Measurements from ENCODE around the gene IP6K1.
"Not testable (repeated sequence)": the region's sequence is repeated elsewhere in the genome, so short reads cannot be mapped to it uniquely, and the experiment has no call there.

The IP6K1 gene

DNA sequence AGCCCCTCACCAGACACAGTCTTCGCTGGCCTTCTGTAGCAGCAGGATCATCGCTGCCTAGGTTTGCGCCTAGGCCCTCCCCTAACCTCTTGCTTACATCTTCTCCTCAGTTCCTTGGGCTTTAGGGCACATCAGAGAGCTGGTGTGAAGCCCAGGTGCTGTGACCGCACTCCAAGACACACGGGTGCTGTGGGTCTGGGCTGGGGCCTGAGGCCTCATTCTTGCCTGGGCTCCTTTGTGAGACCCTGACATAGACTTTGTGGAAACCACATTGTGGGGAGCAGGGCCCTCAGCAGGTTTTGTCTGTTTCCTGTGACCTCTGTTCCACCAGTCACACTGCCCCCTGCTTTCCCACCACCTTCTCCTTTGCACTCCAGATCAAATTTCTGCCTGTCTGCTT lies 74.9 kb downstream of the IP6K1 start:
- DNase-seq (ENCODE audit: low spot score), result no peak

DNA sequence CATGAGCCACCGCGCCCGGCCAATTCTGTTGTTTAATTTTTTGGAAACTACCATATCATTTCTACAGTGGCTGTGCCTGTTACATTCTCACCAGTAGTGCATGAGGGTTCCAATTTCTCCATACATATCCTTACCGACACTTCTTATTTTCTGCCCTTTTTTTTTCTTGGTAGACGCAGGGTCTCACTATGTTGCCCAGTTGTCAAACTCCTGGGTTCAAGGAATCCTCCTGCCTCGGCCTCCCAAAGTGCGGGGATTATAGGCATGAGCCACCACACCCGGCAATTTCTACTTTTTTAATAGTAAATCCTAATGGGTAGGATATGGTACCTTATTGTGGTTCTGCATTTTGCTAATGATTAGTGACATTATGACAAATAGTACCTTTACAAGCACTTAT lies 76.5 kb downstream of the IP6K1 start:
- no peak for DNase-seq (ENCODE audit: low spot score)

DNA sequence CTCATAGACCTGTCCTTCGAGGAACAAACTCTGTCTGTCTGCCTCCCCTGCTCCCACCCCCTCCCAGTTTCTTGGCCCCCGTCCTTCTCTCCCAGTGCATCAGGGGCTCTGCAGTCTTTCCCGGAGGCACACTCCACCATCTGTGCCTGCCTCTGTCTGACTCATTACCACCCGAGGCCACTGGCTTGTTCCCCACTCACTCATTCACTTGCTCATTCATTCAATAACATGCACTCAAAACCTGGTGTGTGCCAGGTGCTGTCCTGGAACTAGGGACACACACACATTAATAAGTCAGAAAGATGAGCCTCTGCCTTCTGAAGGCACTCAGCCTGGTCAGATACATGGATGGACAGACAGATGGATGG lies 79.2 kb downstream of the IP6K1 start:
- DNase-seq (ENCODE audit: low spot score), result no peak

DNA sequence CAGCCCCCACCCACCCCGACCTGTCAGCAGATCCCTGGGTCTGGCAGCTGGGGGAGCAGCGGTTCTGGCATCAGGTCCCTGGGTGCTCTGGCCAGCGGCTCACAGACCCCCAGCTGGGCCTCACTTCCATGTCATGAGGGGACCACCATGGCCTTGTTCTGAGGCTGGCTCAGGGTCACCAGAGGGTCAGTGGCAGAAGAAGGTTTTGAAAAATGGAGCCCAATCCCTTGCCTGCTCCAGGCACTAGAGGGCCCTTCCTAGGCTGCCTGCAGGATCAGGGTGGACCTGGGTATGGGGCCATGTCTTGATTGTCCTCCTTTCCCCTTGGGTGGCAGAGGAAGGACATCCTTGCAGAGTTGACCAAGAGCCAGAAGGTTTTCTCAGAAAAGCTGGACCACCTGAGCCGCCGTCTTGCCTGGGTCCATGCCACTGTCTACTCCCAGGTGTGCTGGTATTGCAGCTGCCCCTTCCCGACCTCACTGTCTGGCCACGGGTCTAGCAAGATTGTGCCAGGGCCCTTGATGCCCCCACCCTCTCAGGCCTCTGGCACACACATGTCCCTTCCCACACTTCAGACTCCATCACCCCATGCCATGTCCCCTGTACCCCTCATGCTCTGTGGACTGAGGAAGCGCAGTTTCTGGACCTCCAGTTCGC lies 79.8 kb downstream of the IP6K1 start:
- no peak for DNase-seq (ENCODE audit: low spot score)

DNA sequence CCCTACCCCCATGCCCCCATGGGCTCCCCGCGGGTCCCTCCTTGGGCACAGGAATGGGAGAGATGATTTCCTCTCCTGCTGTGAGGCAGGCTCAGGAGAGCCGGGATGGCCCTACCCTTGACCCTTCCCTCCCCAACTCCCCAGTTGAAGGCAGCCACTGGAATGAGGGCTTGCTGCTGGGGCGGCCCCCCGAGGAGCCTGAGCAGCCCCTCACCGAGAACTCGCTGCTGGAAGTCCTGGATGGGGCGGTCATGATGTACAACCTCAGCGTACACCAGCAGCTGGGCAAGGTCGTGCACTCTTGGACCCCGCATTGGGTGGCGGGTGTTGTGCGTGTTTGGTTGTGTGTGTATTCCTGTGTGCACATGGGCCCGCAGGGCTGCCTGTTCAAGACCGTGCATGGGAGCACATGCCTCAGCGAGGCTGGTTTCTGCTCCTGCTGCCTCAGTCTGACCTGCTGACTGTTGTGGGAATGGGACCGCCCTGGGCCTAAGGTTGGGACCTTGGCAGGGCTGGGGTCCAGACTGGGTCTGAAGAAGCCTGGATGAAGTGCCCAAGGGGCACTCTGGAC lies 80.9 kb downstream of the IP6K1 start:
- no peak for DNase-seq (ENCODE audit: low spot score)

DNA sequence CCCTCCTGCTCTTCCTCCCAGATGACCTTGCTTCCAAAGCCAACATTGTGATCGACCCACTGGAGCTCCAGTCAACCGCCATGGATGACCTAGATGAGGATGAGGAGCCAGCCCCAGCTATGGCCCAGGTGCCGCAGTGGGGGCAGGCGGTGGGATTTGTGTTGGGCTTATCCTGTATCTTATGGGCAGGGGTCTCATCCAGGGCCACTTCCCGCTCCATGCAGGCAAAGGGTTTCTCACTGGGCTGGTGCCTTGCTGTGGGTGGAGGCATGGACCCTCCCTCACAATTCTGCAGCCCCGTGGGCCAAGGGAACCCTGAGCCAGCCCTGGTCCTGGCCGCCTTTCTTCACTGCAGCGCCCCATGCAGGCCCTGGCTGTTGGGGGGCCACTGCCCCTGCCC lies 81.7 kb downstream of the IP6K1 start:
- no peak for DNase-seq (ENCODE audit: low spot score)

DNA sequence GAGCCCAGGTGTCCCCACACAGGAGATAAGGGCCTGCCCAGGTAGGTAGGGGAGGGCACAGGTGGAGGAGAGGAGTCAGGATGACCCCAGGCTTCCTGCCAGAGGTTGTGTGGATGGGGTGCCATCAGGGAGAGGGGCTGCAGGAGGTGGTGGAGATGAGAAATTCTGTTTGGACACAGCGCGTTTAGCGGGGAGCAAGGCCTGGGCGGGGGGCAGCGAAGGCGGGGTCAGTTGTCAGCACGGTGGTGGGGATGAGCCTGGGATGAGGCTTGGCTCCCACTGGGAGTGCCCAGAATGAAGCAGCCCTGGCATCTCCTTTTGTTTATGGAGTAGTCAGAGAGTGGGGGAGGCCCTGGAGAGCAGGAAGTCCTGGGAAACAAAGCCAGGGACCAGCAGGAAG lies 82.4 kb downstream of the IP6K1 start:
- DNase-seq (ENCODE audit: low spot score), result no peak

DNA sequence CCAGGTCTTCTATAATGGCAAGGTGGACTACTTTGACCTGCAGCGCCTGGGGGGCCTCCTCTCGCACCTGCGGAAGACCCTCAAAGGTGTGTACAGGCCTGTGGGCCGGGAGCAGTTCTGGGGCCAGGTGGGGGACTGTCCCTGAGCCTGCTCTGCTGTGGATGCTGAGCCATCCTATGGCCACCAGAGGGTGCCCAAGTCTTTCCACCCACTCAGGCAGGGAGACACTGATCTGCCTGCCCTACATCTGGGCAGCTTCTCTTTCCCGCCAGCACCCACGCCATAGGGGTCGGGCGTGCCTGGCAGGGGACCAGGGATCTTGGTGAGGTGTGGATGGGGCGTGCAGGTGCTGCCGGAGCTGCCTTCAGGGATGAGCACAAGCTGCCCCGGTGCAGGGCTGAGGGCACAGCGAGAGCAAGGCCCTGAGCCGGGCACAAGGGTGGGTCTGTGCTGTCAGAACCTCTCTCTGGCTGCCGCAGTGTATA lies 82.9 kb downstream of the IP6K1 start:
- DNase-seq (ENCODE audit: low spot score), result peak; percentile 81

DNA sequence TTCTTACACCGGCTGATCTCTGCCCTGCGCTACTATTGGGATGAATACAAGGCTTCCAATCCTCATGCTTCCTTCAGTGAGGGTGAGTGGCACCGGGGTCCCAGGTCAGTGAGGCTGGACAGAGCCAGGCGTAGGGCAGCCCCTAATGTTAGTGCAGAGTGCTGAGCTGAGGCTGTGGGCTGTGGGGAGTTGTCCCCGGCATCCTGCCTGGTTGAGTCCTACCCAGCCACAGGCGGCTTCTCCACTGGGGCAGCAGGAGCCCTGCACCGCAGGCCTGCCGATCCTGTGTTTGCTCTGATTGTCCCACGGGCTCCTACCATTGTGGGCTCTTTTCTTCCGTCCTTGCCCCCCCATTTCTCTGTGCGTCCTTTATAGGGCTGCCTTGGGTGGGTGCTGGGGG lies 83.7 kb downstream of the IP6K1 start:
- no peak for DNase-seq (ENCODE audit: low spot score)

DNA sequence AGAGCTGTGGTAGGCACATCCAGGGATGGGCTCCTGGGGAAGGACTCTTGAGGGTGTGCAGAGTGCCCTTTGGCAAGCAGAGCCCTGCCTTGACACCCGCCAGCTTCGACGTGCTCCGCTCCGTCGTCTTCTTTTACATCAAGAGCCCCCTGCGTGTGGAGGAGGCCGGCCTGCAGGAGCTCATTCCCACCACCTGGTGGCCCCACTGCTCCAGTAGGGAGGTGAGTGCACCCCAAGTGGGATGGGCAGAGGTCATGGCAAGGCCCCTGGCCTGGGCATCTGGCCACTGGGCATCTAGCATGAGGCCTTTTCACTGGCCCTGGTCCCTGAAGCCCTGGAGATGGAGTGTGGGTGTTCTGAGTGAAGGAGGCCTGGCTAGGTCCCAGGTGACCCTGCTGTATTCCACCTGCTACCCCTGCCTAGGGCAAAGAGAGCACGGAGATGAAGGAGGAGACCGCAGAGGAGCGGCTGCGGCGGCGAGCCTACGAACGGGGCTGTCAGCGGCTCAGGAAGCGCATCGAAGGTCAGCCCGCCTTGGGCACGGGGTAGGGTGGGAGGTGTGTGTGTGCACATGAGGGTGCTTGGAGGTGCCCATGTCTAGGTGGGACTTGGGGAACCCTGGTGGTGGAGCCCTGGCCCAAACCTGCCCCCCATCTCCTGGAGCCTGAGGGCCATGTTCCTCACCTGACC lies 84.8 kb downstream of the IP6K1 start:
- DNase-seq (ENCODE audit: low spot score), result no peak

DNA sequence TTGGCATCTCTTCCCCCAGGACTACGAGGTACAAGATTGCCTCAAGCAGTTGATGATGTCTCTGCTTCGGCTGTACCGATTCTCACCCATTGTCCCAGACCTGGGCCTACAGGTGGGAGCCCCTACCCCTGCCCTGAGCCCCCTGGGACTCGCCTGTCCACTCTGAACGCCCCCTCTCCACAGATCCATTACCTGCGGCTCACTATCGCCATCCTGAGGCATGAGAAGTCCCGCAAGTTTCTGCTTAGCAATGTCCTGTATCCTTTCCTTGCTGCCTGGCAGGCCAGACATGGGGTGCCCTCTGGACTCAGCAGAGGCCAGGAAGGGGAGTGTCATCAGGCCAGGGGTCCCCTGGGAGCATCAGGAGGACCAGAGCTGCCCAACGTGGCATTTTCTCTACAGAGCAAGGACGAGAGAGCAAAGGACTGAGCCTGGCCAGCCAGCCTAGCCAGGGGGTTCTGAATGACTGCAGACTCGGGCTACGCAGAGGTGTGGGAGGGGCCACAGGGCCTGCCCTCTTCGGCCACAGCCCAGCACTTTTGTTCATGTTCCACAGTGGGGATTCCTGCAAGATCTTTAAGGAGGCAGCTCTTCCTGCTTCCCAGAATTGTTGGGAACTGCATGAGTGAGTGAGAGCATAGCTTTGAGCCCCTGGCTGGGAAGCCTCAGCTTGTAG lies 85.8 kb downstream of the IP6K1 start:
- DNase-seq (ENCODE audit: low spot score), result no peak

DNA sequence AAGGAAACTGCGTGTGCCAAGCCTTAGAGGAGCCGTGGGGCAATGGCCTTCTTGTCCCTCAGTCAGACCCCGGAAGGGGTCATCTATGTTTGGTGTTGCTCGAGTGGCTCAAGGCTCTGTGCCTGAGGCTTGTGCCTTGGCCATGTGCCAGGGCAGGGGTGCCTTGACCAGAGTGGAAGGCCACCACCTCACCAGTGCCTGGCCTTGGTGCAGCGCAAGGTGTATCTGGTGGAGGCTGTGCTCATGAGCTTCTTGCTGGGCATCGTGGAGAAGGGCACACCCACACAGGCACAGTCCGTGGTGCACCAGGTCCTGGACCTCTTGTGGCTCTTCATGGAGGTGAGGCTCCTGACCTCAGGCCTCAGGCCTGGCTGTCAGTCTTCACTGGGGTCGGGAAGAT lies 86.3 kb downstream of the IP6K1 start:
- DNase-seq (ENCODE audit: low spot score), result no peak

DNA sequence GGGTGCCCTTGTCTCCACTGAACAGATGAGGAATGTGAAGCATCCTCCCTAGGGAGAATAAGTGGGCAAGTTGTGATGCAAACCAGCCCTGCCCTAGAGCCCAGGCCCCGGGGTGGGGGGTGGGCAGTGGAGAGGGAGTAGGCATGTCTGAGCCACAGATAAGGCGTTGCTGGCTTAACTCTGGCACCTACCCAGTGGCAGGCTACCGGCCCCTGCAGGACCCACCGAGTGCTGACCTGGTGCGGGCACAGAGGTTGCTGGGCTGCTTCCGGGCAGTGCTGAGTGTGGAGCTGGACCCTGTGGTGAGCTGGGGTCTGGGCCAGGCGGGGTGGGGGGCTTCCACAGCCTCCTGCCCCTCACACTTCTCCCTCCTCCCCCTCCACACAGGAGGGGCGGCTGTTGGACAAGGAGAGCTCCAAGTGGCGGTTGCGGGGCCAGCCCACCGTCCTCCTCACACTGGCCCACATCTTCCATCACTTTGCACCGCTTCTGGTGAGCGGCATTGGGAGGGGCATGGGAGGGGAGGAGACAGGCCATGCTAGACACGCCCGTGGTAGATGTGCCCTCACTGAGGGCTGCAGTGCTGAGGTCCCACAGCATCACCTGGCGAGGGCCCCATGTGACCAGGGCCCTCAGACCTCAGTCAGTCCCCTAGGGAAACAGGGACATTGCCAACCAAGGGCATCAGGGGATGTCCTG lies 86.9 kb downstream of the IP6K1 start:
- DNase-seq (ENCODE audit: low spot score), result peak; percentile 31

DNA sequence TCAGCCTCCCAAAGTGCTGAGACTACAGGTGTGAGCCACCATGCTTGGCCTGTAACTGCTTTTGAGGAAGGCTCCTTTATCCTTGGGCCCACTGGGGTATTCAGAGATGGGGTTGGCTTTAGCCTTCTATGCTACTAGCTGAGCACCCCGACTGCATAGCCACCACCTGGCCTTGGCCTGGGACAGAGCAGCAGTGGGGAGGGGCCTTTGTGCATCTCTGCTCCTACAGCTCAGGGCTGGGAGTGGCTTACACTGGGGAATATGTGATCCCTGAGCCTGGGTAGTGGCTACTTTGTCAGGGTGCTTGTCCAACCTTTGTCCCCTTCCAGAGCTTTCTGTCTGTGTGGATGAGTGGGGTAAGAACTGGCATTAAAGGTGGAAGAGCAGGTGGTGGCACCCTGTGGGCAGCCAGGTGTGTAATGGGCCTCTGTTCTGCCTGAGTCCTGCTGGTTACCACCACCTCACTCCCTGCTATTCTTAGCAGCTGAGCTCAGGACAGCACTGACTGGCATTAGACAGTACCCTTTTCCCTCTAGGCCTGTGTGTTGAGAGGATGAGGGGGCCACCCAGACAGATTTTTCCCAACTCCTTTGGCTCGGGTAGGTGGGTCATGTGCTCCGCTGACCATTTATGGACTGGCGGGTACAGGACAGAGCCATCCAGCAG lies 90.9 kb downstream of the IP6K1 start:
- not testable (repeated sequence) for DNase-seq (ENCODE audit: low spot score)

DNA sequence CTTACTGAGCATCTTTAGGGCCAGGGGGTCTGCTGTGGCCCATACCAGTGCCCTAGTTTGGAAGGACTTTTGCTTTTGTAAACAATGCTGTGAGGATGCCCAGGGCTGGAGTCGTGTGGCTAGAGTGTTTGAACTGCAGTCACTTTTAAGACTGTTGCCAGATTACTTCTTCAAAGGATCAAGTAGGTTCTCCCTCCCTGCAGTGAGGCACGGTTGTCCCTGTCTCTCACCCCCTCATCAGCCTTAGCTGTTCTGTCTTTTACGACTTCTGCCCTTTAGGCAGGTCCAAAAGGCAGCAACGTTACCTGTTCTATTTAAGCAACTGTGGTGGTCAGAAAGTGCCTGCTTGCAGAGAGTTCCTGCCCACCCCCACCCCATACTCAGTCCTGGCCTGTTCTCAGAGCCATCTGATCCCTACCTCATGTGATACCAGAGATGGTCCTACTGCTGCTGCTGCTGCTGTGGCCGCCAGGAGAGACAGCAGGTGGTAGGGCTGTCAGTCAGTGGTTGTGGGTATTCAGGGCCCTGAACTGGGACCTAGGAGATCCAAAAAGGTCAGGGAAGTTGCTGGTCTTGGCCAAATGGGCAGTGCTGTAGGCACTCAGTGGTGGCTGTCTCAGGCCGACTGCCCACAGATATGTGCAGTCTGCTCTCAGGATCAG lies 91.8 kb downstream of the IP6K1 start:
- not testable (repeated sequence) for DNase-seq (ENCODE audit: low spot score)

DNA sequence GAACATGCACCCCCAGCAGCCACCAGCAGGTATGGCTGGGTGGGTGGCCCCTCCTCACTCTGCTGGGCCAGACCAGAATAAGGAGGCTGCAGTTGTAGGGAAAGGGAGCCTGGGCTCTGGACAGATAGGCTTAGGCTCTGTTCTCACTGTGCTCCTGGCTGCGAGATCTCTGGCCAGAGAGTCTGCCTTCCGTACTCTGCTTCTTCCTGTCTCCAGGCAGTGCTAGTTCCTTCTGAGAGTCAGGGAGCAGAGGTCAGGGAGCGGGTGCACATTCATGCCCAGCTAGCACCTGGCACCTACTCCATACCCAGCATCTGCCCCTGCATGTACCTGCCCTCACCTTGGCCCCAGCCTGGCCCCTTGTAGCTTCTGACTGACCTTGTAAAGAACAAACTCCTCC lies 94.9 kb downstream of the IP6K1 start:
- DNase-seq (ENCODE audit: low spot score), result not testable (repeated sequence)

DNA sequence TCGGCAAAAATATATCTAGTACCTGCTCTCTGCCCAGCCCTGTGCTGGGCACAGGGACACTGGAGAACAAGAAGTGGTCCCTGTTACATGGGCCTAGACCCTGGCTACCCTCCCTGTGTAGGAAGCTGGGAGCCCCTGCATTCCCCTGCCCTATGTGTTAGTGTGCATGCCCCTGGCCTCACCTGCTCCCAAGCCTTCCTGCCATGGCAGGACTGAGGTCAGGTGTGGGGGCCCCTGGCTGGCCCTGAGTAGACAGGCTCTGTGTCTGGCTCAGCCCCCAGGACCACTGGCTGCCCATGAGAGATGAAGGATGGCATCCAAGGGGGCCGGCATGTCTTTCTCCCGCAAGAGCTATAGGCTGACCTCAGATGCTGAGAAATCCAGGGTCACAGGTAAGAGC lies 95.5 kb downstream of the IP6K1 start:
- not testable (repeated sequence) for DNase-seq (ENCODE audit: low spot score)

DNA sequence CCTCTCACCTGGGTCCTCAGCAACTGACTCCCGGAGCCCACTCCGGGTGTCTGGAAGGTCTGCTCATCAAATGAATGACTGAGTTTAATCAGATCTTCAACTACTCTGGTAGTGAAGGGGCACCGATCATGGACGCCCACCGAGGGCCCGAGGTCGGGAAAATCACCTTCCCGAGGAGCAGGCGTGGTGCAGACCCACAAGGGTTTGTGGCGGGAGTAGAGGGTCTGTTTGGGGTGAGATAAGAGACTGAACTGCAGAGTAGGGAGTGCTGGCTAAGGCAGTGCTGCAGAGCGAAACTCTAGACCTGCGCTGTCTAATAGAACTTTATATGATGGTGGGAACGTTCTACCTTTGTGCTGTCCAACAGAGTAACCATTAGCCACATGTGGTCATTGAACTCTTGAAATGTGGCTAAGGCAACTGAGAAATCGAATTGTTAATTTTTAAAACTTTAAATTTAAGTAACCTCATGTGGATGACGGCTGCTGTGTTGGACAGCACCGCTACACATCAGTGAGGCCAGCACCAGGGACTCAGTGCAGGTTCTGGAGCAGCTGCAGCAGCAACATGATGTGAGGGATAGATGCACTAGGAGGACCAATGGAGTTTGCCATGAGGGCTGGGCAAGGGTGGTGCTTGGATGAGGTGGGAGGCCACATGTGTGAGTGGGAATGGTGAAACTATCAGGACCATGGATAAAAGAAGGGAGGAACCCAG lies 96.3 kb downstream of the IP6K1 start:
- DNase-seq (ENCODE audit: low spot score), result peak; percentile 26

DNA sequence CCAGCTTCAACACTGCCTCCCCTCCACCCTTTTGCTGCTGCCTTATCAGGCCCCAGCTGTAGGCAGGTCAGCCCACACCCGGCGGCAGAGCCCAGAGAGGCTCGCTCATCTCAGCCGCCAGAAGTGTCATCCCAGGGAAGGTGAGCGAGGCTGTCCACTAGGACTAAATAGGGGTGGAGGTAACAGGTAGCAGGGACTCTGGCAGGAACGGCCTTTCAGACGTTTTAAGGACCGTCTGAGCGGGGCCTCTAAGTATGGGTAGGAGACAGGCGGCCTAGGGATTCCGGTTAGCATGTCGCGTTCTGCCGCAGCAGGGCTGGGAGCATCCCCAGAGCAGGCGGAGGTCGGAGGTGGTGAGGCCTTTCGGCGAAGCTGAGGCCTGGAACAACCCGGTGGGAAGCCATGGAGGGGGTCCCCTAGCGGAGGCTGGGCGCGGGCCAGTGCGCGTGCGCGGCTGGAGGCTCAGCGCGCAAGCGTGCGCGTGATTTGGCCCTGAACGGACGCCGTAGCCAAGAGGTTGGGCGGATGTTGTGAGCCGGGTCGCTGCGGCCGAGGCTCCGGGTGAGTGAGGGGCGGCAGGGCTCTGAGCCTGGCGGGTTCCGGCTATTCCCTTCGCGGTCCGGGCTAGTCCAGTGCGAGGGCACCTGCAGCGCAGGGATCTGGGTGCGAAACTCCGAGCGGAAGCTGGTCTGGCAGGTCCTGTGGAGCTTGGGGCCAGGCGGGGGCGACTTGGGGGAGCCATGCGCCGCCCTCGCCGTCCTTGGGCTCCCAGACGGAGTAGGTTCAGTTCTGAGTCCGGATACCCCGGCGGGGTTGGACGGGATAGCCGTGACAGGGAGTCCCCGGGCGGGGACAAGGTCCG lies 97.1 kb downstream of the IP6K1 start, which contains the start of the genes MST1 and RNF123:
Gene MST1 (minus strand): TSS at position 429 of the 862 bp plus-strand sequence. CDS start 783 bp downstream, outside the sequence.
Gene RNF123 (plus strand): TSS at position 512 of the 862 bp plus-strand sequence. CDS start 1,609 bp downstream, outside the sequence.
- DNase-seq (ENCODE audit: low spot score), result peak; percentile 91

All from hematopoietic multipotent progenitor cell treated with erythropoietin and hydrocortisone succinate and interleukin-3 and kit ligand, for 17 days (in vitro differentiated cells).